Measurements from ENCODE around the gene METTL8.

DNA sequence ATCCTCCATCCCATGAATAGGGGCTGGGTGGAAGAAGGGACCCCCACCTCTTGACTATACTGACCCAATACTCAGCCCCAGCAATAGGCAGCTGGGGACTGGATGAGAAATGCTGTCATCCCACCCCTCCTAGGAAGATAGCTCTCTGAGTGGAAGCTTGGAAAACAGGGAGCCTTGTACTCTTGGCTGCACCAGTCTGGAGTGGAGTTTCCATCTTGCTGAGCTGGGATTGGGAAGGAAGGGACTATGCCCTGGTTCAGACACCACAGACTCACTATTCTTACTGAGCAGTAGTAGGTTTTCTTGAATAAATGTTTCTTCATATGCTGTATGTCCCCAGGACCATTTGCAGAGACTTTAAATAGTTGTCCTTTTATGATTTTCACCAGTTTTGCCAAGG is 7.7 kb upstream of the METTL8 start:
- no peak for TF ChIP-seq CTCF (IDR thresholded peaks at IDR 0.05)
- no peak for TF ChIP-seq POLR2A (IDR thresholded peaks at IDR 0.05)

Data from uterus (tissue), 2 donors.